H1 (cell line): ENCODE results near the gene TEDC1. TPM values are rescaled to one million over a fixed set of nuclear protein-coding genes. Genes with fewer than 3 reads are reported as not detected.

Experiments
- EP300 ChIP-seq, 2 experiments: IDR thresholded peaks; 1 replicate in 1 of 2; 2 replicates in 1 of 2; pipeline ENCODE4 v1.6.1; 2011 to 2012; ENCODE audit warnings: low read depth in 2 of 2, low read length in 2 of 2, mild to moderate bottlenecking in 2 of 2, borderline replicate concordance in 1 of 2, inconsistent platforms in 1 of 2, moderate library complexity in 1 of 2
- polyA plus RNA-seq, 7 experiments: library from polyadenylated mRNA; depleted of rRNA in 3 of 7; stranded (reverse) in 5 of 7; unstranded in 2 of 7; fragments of >200 nt in 5 of 7; fragments of 200-250 nt in 2 of 7; gene quantifications; 1 replicate in 5 of 7; 2 replicates in 1 of 7; 4 replicates in 1 of 7; pipeline versions ENCODE4 v1.2.1 to v1.2.3, GENCODE V29; 2011 to 2013; ENCODE audit warnings: missing spikeins in 2 of 7, mixed read lengths in 2 of 7
- total RNA-seq: library from RNA; stranded (reverse); fragmentation: NEBNext Ultra II Directional; extraction: Animal tissue kit (Norgen Biotek cat#: 25700); gene quantifications from 2 replicates; pipeline ENCODE4 v1.2.1, GENCODE V29; 2021
- TF ChIP-seq, protein P1 (sequence below): fragments of 300-600 bp; sonication (generic); IDR thresholded peaks from 2 replicates; pipeline ENCODE4 v1.7.1; 2012; ENCODE audit warnings: low read length, moderate library complexity, mild to moderate bottlenecking, inconsistent platforms; ENCODE audit not compliant: insufficient replicate concordance

TEDC1 gene
- total and polyA plus RNA-seq, 2 of the 8 experiments (the other 6 are each of a cell fraction or from before 2014, with no cell fraction given): 5.6 to 14.8 TPM

DNA sequence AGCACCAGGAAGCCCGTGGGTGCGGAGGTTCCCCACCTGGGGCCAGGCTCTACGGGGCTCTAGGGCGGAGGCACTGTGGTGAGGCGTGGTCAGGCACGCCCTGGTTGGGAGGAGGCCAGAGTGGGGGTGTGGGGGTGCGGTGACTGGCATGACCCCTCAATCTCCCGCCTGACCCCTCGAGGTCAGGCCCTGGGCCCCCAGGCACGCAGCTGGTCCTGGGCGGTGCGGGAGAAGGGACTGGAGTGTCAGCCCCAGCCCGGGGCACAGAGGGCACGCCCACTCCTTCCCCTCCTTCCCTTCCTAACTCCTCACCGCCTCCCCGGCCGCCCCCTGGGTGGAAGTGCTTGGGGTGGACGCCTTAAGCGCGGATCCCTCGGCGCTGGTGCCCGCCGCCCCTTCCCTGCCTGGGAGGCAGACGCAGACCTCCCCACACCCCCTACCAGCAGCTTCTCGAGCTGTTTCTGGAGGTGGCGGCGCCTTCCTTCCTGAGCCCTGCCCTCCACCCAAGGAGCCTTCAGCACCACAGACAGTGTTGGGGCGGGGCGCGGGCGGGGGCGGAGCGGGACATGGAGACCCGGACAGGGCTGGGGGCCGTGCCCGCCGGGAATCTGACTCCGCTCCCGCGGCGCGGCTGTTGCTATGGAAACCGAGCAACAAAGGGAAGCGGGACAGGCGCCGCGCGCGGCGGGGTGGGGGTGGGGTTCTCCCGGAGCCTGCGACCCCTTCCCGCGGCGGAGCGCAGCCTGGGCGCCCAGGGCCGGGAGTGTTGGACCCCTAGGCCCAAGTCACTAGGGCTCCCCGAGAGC is 17.2 kb upstream of the TEDC1 start (continued):
- TF ChIP-seq, protein P1, sequence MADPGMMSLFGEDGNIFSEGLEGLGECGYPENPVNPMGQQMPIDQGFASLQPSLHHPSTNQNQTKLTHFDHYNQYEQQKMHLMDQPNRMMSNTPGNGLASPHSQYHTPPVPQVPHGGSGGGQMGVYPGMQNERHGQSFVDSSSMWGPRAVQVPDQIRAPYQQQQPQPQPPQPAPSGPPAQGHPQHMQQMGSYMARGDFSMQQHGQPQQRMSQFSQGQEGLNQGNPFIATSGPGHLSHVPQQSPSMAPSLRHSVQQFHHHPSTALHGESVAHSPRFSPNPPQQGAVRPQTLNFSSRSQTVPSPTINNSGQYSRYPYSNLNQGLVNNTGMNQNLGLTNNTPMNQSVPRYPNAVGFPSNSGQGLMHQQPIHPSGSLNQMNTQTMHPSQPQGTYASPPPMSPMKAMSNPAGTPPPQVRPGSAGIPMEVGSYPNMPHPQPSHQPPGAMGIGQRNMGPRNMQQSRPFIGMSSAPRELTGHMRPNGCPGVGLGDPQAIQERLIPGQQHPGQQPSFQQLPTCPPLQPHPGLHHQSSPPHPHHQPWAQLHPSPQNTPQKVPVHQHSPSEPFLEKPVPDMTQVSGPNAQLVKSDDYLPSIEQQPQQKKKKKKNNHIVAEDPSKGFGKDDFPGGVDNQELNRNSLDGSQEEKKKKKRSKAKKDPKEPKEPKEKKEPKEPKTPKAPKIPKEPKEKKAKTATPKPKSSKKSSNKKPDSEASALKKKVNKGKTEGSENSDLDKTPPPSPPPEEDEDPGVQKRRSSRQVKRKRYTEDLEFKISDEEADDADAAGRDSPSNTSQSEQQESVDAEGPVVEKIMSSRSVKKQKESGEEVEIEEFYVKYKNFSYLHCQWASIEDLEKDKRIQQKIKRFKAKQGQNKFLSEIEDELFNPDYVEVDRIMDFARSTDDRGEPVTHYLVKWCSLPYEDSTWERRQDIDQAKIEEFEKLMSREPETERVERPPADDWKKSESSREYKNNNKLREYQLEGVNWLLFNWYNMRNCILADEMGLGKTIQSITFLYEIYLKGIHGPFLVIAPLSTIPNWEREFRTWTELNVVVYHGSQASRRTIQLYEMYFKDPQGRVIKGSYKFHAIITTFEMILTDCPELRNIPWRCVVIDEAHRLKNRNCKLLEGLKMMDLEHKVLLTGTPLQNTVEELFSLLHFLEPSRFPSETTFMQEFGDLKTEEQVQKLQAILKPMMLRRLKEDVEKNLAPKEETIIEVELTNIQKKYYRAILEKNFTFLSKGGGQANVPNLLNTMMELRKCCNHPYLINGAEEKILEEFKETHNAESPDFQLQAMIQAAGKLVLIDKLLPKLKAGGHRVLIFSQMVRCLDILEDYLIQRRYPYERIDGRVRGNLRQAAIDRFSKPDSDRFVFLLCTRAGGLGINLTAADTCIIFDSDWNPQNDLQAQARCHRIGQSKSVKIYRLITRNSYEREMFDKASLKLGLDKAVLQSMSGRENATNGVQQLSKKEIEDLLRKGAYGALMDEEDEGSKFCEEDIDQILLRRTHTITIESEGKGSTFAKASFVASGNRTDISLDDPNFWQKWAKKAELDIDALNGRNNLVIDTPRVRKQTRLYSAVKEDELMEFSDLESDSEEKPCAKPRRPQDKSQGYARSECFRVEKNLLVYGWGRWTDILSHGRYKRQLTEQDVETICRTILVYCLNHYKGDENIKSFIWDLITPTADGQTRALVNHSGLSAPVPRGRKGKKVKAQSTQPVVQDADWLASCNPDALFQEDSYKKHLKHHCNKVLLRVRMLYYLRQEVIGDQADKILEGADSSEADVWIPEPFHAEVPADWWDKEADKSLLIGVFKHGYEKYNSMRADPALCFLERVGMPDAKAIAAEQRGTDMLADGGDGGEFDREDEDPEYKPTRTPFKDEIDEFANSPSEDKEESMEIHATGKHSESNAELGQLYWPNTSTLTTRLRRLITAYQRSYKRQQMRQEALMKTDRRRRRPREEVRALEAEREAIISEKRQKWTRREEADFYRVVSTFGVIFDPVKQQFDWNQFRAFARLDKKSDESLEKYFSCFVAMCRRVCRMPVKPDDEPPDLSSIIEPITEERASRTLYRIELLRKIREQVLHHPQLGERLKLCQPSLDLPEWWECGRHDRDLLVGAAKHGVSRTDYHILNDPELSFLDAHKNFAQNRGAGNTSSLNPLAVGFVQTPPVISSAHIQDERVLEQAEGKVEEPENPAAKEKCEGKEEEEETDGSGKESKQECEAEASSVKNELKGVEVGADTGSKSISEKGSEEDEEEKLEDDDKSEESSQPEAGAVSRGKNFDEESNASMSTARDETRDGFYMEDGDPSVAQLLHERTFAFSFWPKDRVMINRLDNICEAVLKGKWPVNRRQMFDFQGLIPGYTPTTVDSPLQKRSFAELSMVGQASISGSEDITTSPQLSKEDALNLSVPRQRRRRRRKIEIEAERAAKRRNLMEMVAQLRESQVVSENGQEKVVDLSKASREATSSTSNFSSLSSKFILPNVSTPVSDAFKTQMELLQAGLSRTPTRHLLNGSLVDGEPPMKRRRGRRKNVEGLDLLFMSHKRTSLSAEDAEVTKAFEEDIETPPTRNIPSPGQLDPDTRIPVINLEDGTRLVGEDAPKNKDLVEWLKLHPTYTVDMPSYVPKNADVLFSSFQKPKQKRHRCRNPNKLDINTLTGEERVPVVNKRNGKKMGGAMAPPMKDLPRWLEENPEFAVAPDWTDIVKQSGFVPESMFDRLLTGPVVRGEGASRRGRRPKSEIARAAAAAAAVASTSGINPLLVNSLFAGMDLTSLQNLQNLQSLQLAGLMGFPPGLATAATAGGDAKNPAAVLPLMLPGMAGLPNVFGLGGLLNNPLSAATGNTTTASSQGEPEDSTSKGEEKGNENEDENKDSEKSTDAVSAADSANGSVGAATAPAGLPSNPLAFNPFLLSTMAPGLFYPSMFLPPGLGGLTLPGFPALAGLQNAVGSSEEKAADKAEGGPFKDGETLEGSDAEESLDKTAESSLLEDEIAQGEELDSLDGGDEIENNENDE: no peak
- TF ChIP-seq EP300 (IDR thresholded peaks at IDR 0.05; ENCODE audit: borderline replicate concordance in 1 of 2, low read depth in 2 of 2, low read length in 2 of 2): peak in 1 of 2 experiments; percentile 55; a peak in 1 of 3 replicates
